A673 (cell line): ENCODE data around the gene C11orf54. TPM values are rescaled to one million over a fixed set of nuclear protein-coding genes. Genes with fewer than 3 reads are reported as not detected.
"Not testable (repeated sequence)": the region's sequence is repeated elsewhere in the genome, so short reads cannot be mapped to it uniquely, and the experiment has no call there.

Experiments used
- BruUV-seq: library from RNA; stranded (reverse); fragments of 400-500 nt; replicated peaks from 2 replicates; lab custom pipeline; 2021; lab: Mats Ljungman, UMichigan
- CTCF ChIA-PET: fragments of 300-600 bp; sonication (Branson Sonifier 250); formaldehyde crosslinking; loops from one replicate; lab custom pipeline; 2022; ENCODE audit warnings: antibody characterized with exemption; lab: Charles Lee
- POLR2A ChIA-PET: fragments of 300-600 bp; sonication (Branson Sonifier 250); formaldehyde crosslinking; loops from one replicate; lab custom pipeline; 2022; ENCODE audit warnings: antibody characterized with exemption; ENCODE audit not compliant: low non-redundant PET; lab: Charles Lee
- DNase-seq: peaks from one replicate; pipeline ENCODE4 v3.0.0-alpha.2; 2015; ENCODE audit warnings: low spot score
- H3K27ac ChIP-seq: fragments of 200-600 bp; sonication (generic); 2 replicates; pipeline ENCODE4 v1.5.1; 2016; ENCODE audit warnings: mixed run types, low read depth, mild to moderate bottlenecking, mixed read lengths, antibody characterized with exemption, low read length; ENCODE audit not compliant: poor library complexity, severe bottlenecking
- H3K27me3 ChIP-seq: fragments of 200-600 bp; sonication (generic); replicated peaks from 2 replicates; pipeline ENCODE4 v1.6.1; 2017; ENCODE audit warnings: mixed run types, low read depth, mild to moderate bottlenecking, mixed read lengths, antibody characterized with exemption, low read length; ENCODE audit not compliant: insufficient read depth, poor library complexity
- H3K36me3 ChIP-seq: fragments of 200-600 bp; sonication (generic); 2 replicates; pipeline ENCODE4 v1.6.1; 2016; ENCODE audit warnings: mixed run types, mild to moderate bottlenecking, mixed read lengths, antibody characterized with exemption, low read length; ENCODE audit not compliant: insufficient read depth, poor library complexity, severe bottlenecking
- H3K4me1 ChIP-seq: fragments of 200-600 bp; sonication (generic); 2 replicates; pipeline ENCODE4 v1.6.1; 2017; ENCODE audit warnings: mixed run types, mild to moderate bottlenecking, mixed read lengths, antibody characterized with exemption, low read length; ENCODE audit not compliant: insufficient read depth, poor library complexity, severe bottlenecking
- H3K4me3 ChIP-seq: fragments of 200-600 bp; sonication (generic); 2 replicates; pipeline ENCODE4 v1.5.1; 2016; ENCODE audit warnings: low read depth, mixed run types, mild to moderate bottlenecking, mixed read lengths, low read length; ENCODE audit not compliant: poor library complexity, severe bottlenecking
- H3K9me3 ChIP-seq: fragments of 200-600 bp; sonication (generic); 2 replicates; pipeline ENCODE4 v1.6.1; 2016; ENCODE audit warnings: mixed run types, low read depth, mild to moderate bottlenecking, mixed read lengths, antibody characterized with exemption, low read length; ENCODE audit not compliant: poor library complexity, severe bottlenecking
- EZH2 ChIP-seq: fragments of 200-600 bp; sonication (generic); IDR thresholded peaks from 2 replicates; pipeline ENCODE4 v1.6.1; 2017; ENCODE audit warnings: borderline replicate concordance, low read depth, mild to moderate bottlenecking, mixed read lengths, antibody characterized with exemption, low read length; ENCODE audit not compliant: poor library complexity, severe bottlenecking
- intact Hi-C: fragments of 100-400 bp; cut with micrococcal nuclease; formaldehyde crosslinking; loops from one replicate; pipeline ENCODE4 v1.10.0; 2022; ENCODE audit not compliant: unreplicated experiment
- total RNA-seq: library from RNA; stranded (reverse); gene quantifications from 2 replicates; pipeline ENCODE4 v1.2.3, GENCODE V29; 2021
- TF ChIP-seq, protein P1 (sequence below): fragments of 300-800, 200-600 bp; sonication (generic); conservative IDR thresholded peaks from 2 replicates; pipeline ENCODE4 v1.5.1; 2017; ENCODE audit warnings: low read depth, mild to moderate bottlenecking, antibody characterized with exemption, low read length, moderate library complexity, mixed read lengths

The C11orf54 gene
- total RNA-seq, 1 experiment from 2014 or later = 26.2 TPM

DNA sequence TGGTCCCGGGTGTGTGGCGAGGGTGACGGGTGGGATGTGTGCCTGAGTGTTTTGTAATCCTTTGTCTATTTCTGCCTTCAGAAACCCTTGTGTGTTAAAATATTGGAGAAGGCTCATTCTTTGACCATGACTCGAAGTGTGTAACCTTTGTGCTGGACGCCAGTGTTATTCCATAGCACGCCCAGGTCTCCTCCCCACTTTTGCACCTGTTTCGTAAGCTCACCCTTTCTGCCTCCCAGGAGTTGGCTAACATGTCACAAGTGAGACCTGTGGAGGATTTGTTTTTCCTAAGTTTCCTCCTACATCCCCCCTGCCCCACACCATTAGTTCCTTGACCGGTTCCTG, 382 bp downstream of the C11orf54 start:
- peak overlapping the region; percentile 92 for H3K27ac ChIP-seq
- peak overlapping the region; percentile 64 for H3K4me3 ChIP-seq
- peaks cover 18% of the 10 kb centered on the region for H3K4me1 ChIP-seq
- TF ChIP-seq, protein P1, sequence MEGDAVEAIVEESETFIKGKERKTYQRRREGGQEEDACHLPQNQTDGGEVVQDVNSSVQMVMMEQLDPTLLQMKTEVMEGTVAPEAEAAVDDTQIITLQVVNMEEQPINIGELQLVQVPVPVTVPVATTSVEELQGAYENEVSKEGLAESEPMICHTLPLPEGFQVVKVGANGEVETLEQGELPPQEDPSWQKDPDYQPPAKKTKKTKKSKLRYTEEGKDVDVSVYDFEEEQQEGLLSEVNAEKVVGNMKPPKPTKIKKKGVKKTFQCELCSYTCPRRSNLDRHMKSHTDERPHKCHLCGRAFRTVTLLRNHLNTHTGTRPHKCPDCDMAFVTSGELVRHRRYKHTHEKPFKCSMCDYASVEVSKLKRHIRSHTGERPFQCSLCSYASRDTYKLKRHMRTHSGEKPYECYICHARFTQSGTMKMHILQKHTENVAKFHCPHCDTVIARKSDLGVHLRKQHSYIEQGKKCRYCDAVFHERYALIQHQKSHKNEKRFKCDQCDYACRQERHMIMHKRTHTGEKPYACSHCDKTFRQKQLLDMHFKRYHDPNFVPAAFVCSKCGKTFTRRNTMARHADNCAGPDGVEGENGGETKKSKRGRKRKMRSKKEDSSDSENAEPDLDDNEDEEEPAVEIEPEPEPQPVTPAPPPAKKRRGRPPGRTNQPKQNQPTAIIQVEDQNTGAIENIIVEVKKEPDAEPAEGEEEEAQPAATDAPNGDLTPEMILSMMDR = no peak
- TF ChIP-seq EZH2 = no peak
- POLR2A ChIA-PET = interaction anchor here (0.6 to 1.1 kb wide), 3 partner anchors 14 to 50 kb away, joined by 3 to 10 read pairs (median 4); partner anchors contain the start of gene MED17
- TSS peak; percentile 90 for BruUV-seq
- no peak for DNase-seq
- intact Hi-C loops = no loop called here
- H3K27me3 ChIP-seq = no peaks in the 10 kb centered on the region
- peaks cover 51% of the 10 kb centered on the region for H3K36me3 ChIP-seq
- H3K9me3 ChIP-seq = no peaks in the 10 kb centered on the region
- CTCF ChIA-PET = interaction anchor here (2.3 kb wide), 1 partner anchor 42 kb away, joined by 9 read pairs; the partner anchor contains the start of gene MED17

DNA sequence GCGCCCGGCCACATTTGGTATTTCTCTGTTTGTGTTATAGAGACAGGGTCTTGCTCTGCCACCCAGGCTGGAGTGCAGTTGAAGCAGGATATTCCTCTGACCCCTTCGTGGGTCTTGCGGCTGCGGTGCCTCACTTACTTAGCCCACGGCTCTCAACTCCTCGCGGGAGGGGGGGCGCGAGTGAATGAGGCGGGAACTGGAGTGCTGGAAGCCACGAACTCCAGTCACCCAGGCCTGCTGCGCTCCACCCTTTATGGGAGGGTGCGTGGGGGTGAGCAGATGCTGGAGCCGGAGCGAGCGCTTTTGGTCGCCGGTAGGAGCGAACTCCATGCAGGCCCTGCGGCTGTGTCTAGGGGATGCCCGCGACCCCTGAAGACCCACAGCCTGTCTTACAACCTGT, 1.8 kb downstream of the C11orf54 start:
- no peak overlapping the region for H3K27ac ChIP-seq
- no peaks in the 10 kb centered on the region for H3K27me3 ChIP-seq
- intact Hi-C loops = no loop called here
- peaks cover 4% of the 10 kb centered on the region for H3K4me1 ChIP-seq
- no peak for DNase-seq
- ChIA-PET POLR2A (no interaction called here), CTCF (no interaction called here)
- no TSS peak for BruUV-seq
- H3K9me3 ChIP-seq = no peaks in the 10 kb centered on the region
- peaks cover 37% of the 10 kb centered on the region for H3K36me3 ChIP-seq
- no peak for TF ChIP-seq EZH2
- TF ChIP-seq, protein P1 = no peak
- H3K4me3 ChIP-seq = no peak overlapping the region

DNA sequence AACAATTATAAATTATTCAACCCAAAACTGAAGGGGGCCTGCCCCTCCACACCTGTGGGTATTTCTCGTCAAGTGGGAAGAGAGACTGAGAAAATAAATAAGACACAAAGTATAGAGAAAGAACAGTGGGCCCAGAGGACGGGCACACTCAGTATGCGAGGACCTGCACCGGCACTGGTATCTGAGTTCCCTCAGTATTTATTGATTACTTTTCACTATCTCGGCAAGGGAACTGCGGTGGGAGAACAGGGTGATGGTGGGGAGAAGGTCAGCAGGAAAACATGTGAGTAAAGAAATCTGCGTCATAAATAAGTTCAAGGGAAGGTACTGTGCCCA, 3.2 kb downstream of the C11orf54 start:
- no peak overlapping the region for H3K4me3 ChIP-seq
- ChIA-PET POLR2A (no interaction called here), CTCF (no interaction called here)
- DNase-seq = no peak
- intact Hi-C loops = no loop called here
- no peak overlapping the region for H3K27ac ChIP-seq
- no peaks in the 10 kb centered on the region for H3K4me1 ChIP-seq
- H3K9me3 ChIP-seq = no peaks in the 10 kb centered on the region
- TF ChIP-seq, protein P1 = no peak
- no peak for TF ChIP-seq EZH2
- no peaks in the 10 kb centered on the region for H3K27me3 ChIP-seq
- H3K36me3 ChIP-seq = peaks cover 23% of the 10 kb centered on the region
- BruUV-seq = no TSS peak

DNA sequence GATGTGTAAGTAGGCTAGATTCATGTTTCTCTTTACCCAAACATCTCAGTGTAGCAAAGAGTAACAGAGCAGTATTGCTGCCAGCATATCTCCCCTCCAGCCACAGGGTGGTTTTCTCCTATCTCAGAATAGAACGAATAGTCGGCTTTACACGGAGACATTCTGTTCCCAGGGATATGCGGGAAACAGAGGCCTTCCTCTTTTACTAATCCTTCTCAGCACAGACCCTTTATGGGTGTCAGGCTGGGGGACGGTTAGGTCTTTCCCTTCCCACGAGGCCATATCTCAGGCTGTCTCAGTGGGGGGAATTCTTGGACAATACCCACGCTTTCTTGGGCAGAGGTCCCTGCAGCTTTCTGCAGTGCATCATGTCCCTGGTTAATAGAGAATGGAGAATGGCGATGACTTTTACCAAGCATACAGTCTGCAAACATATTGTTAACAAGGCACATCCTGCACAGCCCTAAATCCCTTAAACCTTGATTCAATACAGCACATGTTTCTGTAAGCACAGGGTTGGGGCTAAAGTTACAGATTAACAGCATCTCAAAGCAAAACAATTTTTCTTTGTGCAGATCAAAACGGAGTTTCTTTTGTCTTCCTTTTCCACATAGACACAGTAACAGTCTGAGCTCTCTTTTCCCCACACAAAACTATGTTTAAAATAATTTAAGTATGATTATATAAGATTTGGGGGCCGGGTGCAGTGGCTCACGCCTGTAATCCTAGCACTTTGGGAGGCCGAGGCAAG, 3.7 kb downstream of the C11orf54 start:
- H3K4me1 ChIP-seq, H3K9me3 ChIP-seq, DNase-seq, BruUV-seq, intact Hi-C loops, H3K27ac ChIP-seq, H3K27me3 ChIP-seq, H3K4me3 ChIP-seq, CTCF ChIA-PET, POLR2A ChIA-PET: not testable (repeated sequence)
- H3K36me3 ChIP-seq = peaks cover 18% of the 10 kb centered on the region
